Thoracic aorta (tissue), 2 donors: Measurements from ENCODE around the gene CCDC15. TPM values are rescaled to one million over a fixed set of nuclear protein-coding genes. Genes with fewer than 3 reads are reported as not detected.
"Not testable (repeated sequence)": the region's sequence is repeated elsewhere in the genome, so short reads cannot be mapped to it uniquely, and the experiment has no call there.

ENCODE experiments used
- ATAC-seq: fragments of 150-250 bp; one replicate; pipeline ENCODE4 v1.8.0; 2017; ENCODE audit warnings: low read depth; ENCODE audit not compliant: insufficient number of reproducible peaks, low FRiP score
- DNase-seq: peaks from one replicate; pipeline ENCODE4 v3.0.0-alpha.2; 2020; ENCODE audit warnings: low spot score
- H3K27ac ChIP-seq, 2 donors: fragments of 200-600 bp; sonication (generic); 1 replicate in 1 of 2; 2 replicates in 1 of 2; pipeline ENCODE4 v1.5.1; 2016; ENCODE audit warnings: mild to moderate bottlenecking in 2 of 2, moderate library complexity in 2 of 2
- H3K27me3 ChIP-seq: fragments of 200-600 bp; sonication (generic); replicated peaks from 2 replicates; pipeline ENCODE4 v1.6.0; 2016; ENCODE audit warnings: mild to moderate bottlenecking; ENCODE audit not compliant: insufficient read depth
- H3K36me3 ChIP-seq: fragments of 200-600 bp; sonication (generic); one replicate; pipeline ENCODE4 v1.5.1; 2016
- H3K4me1 ChIP-seq, 2 donors: fragments of 200-600 bp; sonication (generic); 1 replicate in 1 of 2; 2 replicates in 1 of 2; pipeline versions ENCODE4 v1.5.1 to v1.6.0; 2016; ENCODE audit warnings: low read depth in 2 of 2, mild to moderate bottlenecking in 1 of 2; ENCODE audit not compliant: control insufficient read depth in 1 of 2
- H3K4me3 ChIP-seq: fragments of 200-600 bp; sonication (generic); 2 replicates; pipeline ENCODE4 v1.5.1; 2016; ENCODE audit warnings: mild to moderate bottlenecking
- H3K9me3 ChIP-seq: fragments of 200-600 bp; sonication (generic); 2 replicates; pipeline ENCODE4 v1.5.1; 2016
- CTCF ChIP-seq: fragments of 200-600 bp; sonication (generic); IDR thresholded peaks from one replicate; pipeline ENCODE4 v1.5.1; 2019; ENCODE audit warnings: antibody characterized with exemption
- total RNA-seq, 2 donors: library from RNA; depleted of rRNA; stranded (reverse); fragments of >200 nt; gene quantifications; one replicate each; pipeline versions ENCODE4 v1.1.0 to v1.2.3, GENCODE V29; 2016

CCDC15 gene
- total RNA-seq, 2 donors from 2014 or later = 0.49 to 1.2 TPM

- Histone ChIP-seq H3K9me3 (no peaks in the 10 kb centered on the region), H3K4me3 (no peak overlapping the region), H3K27me3 (no peaks in the 10 kb centered on the region), H3K36me3 (no peaks in the 10 kb centered on the region), H3K27ac (no peak overlapping the region), H3K4me1 (peaks cover 0 to 8% of the 10 kb centered on the region in 2 donors)
- TF ChIP-seq CTCF = no peak
- DNase-seq = no peak
- no peak for ATAC-seq
Observed at GRCh38 chr11:125086633-125087296, 132.8 kb downstream of the CCDC15 start.

GRCh38 chr11:125088123-125088522 is 134.1 kb downstream of the CCDC15 start:
- DNase-seq = no peak
- no peak overlapping the region for H3K4me3 ChIP-seq
- peaks cover 0 to 9% of the 10 kb centered on the region in 2 donors for H3K4me1 ChIP-seq
- TF ChIP-seq CTCF = no peak
- no peak for ATAC-seq
- no peaks in the 10 kb centered on the region for H3K27me3 ChIP-seq
- no peak overlapping the region for H3K27ac ChIP-seq
- no peaks in the 10 kb centered on the region for H3K9me3 ChIP-seq
- no peaks in the 10 kb centered on the region for H3K36me3 ChIP-seq

GRCh38 chr11:125088576-125089455 is 134.8 kb downstream of the CCDC15 start:
- TF ChIP-seq CTCF = no peak
- Histone ChIP-seq H3K9me3 (no peaks in the 10 kb centered on the region), H3K27me3 (no peaks in the 10 kb centered on the region), H3K4me3 (no peak overlapping the region), H3K4me1 (peaks cover 0 to 9% of the 10 kb centered on the region in 2 donors), H3K27ac (no peak overlapping the region), H3K36me3 (no peaks in the 10 kb centered on the region)
- ATAC-seq (no peak), DNase-seq (no peak)

- DNase-seq, ATAC-seq: not testable (repeated sequence)
Observed at GRCh38 chr11:125089481-125089880, 135.5 kb downstream of the CCDC15 start.

GRCh38 chr11:125090151-125090550 is 136.1 kb downstream of the CCDC15 start:
- H3K27me3 ChIP-seq, H3K36me3 ChIP-seq, H3K27ac ChIP-seq, H3K9me3 ChIP-seq, H3K4me1 ChIP-seq, ATAC-seq, DNase-seq, H3K4me3 ChIP-seq: not testable (repeated sequence)

More at GRCh38 chr11:125089481-125089880, 135.5 kb downstream of the CCDC15 start:
- not testable (repeated sequence) for H3K4me1 ChIP-seq, H3K36me3 ChIP-seq, H3K27me3 ChIP-seq, H3K9me3 ChIP-seq, H3K27ac ChIP-seq, H3K4me3 ChIP-seq

- ATAC-seq (no peak), DNase-seq (no peak)
- no peaks in the 10 kb centered on the region for H3K9me3 ChIP-seq
- no peaks in the 10 kb centered on the region for H3K27me3 ChIP-seq
- H3K4me3 ChIP-seq = no peak overlapping the region
- H3K36me3 ChIP-seq = no peaks in the 10 kb centered on the region
- no peak for TF ChIP-seq CTCF
- no peak overlapping the region for H3K27ac ChIP-seq
- peaks cover 0 to 9% of the 10 kb centered on the region in 2 donors for H3K4me1 ChIP-seq
Observed at GRCh38 chr11:125090816-125091215, 136.8 kb downstream of the CCDC15 start.
